ENCODE measurements around the gene NUDT3.
"Not testable (repeated sequence)": the region's sequence is repeated elsewhere in the genome, so short reads cannot be mapped to it uniquely, and the experiment has no call there.

The NUDT3 gene

GRCh38 chr6:34343806-34344205, 48.7 kb downstream of the NUDT3 start:
- DNase-seq (ENCODE audit: low read depth in 2 of 2) = no peak

GRCh38 chr6:34342247-34342646, 50.2 kb downstream of the NUDT3 start:
- no peak for DNase-seq (ENCODE audit: low read depth in 2 of 2)

- DNase-seq (ENCODE audit: low read depth in 2 of 2) = no peak
Measured at GRCh38 chr6:34341481-34341971, 50.9 kb downstream of the NUDT3 start.

GRCh38 chr6:34340906-34341480, 51.5 kb downstream of the NUDT3 start:
- DNase-seq (ENCODE audit: low read depth in 2 of 2) = no peak

GRCh38 chr6:34340394-34340793, 52.1 kb downstream of the NUDT3 start:
- no peak for DNase-seq (ENCODE audit: low read depth in 2 of 2)

GRCh38 chr6:34339971-34340370, 52.5 kb downstream of the NUDT3 start:
- DNase-seq (ENCODE audit: low read depth in 2 of 2) = no peak

GRCh38 chr6:34339432-34339831, 53.0 kb downstream of the NUDT3 start:
- no peak for DNase-seq (ENCODE audit: low read depth in 2 of 2)

- DNase-seq (ENCODE audit: low read depth in 2 of 2) = no peak
Measured at GRCh38 chr6:34338811-34339210, 53.7 kb downstream of the NUDT3 start.

GRCh38 chr6:34338377-34338776, 54.1 kb downstream of the NUDT3 start:
- no peak for DNase-seq (ENCODE audit: low read depth in 2 of 2)

- DNase-seq (ENCODE audit: low read depth in 2 of 2) = no peak
Measured at GRCh38 chr6:34334796-34335416, 57.6 kb downstream of the NUDT3 start.

- DNase-seq (ENCODE audit: low read depth in 2 of 2) = no peak
Measured at GRCh38 chr6:34333858-34334257, 58.6 kb downstream of the NUDT3 start.

GRCh38 chr6:34332251-34333198, 59.9 kb downstream of the NUDT3 start:
- no peak for DNase-seq (ENCODE audit: low read depth in 2 of 2)

- DNase-seq (ENCODE audit: low read depth in 2 of 2) = no peak
Measured at GRCh38 chr6:34331371-34332050, 61.0 kb downstream of the NUDT3 start.

- DNase-seq (ENCODE audit: low read depth in 2 of 2) = not testable (repeated sequence)
Measured at GRCh38 chr6:34329814-34330213, 62.7 kb downstream of the NUDT3 start.

GRCh38 chr6:34328969-34329368, 63.5 kb downstream of the NUDT3 start:
- no peak for DNase-seq (ENCODE audit: low read depth in 2 of 2)

- DNase-seq (ENCODE audit: low read depth in 2 of 2) = not testable (repeated sequence)
Measured at GRCh38 chr6:34327313-34328205, 64.9 kb downstream of the NUDT3 start.

- no peak for DNase-seq (ENCODE audit: low read depth in 2 of 2)
Measured at GRCh38 chr6:34325633-34326032, 66.8 kb downstream of the NUDT3 start.

GRCh38 chr6:34324738-34325444, 67.6 kb downstream of the NUDT3 start:
- DNase-seq (ENCODE audit: low read depth in 2 of 2) = no peak

GRCh38 chr6:34324221-34324620, 68.2 kb downstream of the NUDT3 start:
- not testable (repeated sequence) for DNase-seq (ENCODE audit: low read depth in 2 of 2)

- no peak for DNase-seq (ENCODE audit: low read depth in 2 of 2)
Measured at GRCh38 chr6:34323300-34323699, 69.2 kb downstream of the NUDT3 start.
